Measurements from ENCODE around the gene ASB16.

Gene ASB16

DNA sequence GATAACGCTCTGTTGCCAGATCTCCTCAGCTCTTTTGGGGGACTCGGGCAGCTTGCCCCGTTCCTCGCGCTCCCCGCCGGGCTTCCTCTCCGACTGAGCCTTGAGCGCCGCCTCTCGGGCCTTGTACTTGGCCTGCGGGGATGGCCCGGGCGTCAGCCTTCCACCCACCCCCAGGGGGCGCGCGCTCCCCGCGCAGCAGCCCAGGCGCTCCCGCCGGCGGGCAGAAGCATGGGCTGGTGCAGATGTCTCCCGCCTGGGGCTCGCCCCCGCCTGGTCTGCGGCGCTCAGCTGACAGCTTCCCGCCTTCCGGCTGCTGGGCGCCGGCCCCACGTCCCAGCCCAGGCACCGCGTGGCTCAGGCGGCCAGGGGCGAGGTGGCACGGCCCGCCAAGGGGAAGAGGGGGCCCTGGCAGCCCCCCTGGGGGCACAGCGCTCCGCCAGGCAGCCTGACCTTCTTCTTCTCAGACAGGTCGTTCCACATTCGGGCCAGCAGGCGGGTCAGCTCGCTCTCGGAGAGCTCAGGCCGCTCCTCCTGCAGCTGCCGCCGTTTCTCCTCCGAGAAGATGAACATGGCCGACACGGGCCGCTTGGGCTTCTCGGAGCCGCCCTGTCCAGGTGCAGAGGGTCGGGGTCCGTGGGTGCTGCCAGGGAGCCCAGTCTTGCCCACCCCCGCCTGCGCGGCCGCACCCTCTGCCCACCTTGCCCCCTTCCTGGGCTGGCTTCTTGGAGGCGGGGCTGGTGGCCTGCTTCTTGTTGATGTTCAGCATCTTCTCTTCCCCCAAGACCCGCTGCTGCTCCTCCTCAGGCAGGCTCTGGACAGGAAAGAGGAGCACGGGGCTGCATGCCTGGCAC is 40.1 kb downstream of the ASB16 start:
- no peak for DNase-seq

DNA sequence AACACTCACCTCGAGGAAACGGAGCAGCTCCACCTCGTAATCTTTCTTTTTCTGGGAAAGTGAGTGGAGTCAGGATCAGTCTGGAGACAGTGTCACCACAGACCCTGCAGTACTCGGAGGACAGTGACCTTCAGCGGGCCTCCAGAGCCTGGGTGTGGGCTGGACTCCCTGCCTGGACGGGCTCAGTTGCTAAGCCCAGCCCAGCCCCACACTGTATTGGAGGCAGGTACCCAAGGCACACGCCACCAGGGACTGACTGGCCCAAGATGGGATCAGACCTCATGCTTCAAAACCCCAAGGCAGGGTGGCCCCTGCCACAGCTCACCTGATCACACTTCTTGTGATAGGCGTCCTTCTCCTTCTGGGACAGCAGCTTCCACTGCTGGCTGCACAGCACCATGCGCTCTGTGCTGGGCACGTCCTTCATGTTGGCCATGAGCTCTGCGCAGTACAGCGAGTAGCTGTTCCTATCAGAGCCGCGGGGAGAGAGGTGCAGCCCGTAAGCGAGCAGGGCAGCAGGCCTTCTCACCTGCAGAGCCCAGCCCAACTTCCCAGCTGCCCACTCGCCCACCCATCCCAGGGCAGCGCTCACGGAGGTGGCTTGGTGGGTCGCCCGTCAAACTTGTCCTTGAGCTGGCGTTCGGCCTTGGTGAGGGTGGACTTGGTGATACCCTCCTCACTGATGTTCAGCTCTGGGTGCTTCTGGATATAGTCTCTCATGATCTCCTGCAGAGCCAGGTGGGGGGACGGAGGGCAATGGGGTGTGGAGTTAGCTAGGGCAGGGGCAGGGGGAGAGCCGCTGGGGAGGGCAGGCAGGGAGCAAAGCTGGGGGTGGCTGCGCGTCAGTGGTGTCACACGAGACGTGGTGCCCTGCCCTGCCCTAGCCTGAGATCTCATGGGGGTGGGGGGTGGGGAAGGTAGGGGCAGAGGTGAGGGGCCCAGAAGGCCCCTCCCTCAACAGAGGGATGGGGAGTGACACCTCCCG is 41.1 kb downstream of the ASB16 start:
- no peak for DNase-seq

DNA sequence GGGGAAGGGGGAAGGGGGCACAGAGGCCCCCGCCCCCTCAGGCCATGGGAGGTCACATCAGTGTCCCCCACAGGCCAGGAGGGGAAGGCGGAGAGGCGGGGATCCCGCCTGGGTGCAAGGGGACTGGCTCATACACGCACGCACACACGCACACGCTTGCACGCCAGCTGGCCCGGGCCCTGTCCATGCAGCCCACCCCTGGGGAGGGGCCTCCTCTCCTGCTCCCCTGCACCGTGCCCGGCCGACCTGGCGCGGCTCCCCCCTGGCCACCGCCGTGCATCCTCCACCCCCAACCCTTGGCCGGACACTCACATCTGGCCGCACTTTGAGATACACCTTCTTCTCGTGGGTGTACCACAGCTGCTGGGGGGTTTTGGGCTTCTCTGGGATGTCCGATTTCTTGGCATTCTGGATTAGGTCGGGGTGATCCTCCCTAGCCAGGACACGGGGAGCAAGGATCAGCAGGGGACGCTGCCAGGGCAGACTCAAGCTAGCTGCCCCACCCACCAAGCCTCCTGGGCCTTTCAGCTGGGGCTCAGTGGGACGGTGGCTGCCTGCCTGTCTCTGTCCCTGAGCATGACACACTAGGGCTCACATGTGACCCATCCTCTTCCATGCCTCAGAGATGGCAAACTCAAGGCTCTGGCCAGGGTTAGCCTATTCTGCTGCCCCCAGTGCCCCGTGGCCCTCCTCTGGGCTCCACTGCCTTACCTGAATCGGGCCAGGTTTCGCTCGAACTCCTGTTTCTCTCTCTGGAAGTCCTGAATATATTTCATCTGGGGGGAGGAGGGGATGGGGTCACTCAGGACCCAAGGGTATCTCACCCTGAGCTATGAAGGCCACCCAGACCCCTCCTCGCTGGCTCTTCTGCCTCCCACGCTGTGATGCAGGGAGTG is 42.3 kb downstream of the ASB16 start:
- no peak for DNase-seq

DNA sequence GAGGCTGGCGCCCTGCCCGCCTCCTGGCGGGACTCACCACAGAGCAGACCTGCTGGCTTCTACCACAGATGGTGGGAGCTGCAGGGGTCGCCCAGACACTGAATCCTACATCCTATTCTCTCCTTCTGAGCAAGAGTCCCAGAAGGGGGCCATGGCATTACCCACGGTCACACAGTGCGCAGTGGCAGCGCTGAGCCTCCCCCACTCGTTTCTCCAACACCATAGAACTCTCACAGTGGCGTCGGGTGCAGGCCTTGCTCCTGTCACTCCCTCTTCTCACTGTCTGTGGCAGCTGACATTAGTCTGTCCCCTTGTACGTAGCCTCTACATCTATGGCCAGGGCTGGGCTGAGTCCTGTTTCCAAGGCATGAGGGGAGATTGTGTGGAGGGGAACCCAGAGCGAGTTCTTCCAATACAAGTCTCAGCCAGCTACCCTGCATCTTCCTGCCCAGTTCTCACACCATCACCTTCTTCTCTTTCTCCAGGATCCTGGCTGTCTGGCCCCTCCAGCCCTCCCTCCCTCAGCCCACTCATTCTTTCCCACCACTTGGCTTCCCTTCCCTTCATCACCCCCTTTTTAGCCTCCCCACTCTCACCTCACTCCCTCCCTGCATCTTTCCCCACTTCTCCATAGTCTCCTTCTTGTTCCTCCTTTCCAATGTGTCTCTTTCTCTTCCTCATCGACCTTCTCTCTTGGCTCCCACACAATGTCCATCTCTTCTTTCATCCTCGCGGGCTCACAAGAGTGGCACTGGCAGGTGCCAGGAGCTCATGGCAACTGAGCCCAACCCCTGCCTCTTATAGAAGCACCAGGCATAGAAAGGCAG is 43.1 kb downstream of the ASB16 start:
- no peak for DNase-seq

DNA sequence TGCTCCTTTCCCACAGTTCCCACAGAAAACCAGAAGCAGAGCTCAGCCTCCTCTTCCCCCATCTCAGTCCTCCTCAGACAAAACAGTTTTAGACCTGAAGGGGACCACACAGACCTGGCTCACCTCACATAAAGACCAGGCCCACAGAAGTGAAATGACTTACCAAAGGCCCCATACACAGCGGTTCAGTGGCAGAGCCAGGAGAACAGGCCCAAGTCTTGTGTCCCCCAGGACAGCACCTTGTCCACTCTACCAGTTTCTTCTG is 43.7 kb downstream of the ASB16 start:
- no peak for DNase-seq

DNA sequence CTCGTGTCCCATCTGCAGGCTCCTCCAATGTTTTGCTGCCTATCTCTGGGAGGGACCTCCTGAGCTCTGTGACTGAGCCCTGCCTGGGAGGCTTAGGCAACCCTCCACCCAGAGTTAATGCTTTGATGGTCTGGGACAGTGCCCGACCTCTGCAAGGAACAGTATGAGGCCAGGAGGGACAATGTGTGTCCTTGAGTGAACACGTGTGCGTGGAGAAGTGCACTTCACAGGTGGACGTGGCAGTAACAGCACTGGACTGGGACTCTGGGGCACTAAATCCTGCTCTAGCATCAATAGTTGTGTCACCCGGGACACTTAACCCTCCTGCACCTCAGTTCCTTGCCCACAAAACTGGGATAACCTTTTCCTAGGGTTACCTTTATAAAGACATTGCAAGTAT is 44.4 kb downstream of the ASB16 start:
- no peak for DNase-seq

DNA sequence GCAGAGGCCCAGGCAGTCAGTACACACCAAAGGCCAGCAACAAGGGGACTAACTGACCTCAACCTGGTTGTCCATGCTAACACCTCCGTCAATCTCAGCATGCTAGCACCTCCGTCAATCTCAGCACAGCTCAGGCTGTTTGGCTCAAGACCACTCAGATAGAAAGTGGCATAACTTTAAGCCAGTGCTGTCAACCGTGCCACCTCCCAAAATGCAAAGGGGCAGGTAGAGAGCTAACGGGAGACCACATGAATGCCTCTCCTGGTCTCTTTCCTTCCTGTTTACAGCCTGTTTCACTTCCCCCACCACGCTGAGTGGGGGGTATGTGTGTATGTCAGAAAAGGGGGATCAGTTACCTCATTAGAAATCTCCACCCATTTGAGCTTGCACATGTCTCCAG is 45.7 kb downstream of the ASB16 start:
- DNase-seq, result no peak

DNA sequence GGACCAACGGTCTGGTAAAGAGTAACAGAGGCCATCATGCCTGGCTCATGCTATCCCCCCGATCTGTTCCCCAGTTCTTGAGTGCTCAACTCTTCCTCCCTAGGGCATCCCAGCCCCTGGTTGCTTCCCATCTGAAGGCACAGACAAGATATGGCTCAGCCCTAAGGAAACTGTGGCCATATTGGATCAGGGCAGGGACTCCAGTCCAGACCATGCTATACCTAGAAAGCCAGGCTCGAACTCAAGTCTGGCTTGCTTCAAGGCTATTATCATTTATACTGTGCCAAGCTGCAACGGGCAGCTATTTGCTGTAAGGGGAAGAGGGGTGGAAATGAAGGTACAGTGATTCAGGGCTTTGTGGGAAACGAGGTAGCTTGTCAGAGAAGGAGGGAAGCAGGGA is 46.2 kb downstream of the ASB16 start:
- no peak for DNase-seq

DNA sequence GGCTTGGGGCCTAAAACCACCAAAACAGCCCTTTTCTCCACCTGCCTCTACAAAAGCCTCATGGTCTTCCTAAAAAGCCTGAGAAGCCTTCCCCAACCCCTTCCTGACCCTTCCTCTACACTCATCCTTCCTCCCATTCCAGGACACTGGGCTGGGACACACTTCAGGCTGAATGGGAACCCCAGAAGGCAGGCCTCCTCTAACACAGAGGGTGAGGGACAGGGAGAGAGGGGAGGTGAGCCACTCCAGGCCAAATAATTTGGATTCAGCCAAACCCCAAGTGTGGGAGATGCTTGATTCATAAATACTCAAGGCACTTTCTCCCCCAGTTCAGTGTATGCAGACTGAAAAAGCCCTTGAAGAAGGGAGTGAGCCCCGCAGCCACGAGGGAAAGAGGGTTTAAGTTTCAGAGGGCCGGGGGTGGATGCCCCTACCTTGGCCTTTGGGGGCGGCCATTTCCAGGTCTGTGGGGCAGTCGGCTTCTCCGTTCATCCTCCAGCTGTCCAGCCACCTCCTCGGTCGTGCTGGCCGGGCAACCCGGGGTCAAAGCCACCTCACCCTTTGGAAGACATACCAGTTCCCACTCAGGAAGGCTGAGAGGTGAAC is 47.3 kb downstream of the ASB16 start:
- no peak for DNase-seq

DNA sequence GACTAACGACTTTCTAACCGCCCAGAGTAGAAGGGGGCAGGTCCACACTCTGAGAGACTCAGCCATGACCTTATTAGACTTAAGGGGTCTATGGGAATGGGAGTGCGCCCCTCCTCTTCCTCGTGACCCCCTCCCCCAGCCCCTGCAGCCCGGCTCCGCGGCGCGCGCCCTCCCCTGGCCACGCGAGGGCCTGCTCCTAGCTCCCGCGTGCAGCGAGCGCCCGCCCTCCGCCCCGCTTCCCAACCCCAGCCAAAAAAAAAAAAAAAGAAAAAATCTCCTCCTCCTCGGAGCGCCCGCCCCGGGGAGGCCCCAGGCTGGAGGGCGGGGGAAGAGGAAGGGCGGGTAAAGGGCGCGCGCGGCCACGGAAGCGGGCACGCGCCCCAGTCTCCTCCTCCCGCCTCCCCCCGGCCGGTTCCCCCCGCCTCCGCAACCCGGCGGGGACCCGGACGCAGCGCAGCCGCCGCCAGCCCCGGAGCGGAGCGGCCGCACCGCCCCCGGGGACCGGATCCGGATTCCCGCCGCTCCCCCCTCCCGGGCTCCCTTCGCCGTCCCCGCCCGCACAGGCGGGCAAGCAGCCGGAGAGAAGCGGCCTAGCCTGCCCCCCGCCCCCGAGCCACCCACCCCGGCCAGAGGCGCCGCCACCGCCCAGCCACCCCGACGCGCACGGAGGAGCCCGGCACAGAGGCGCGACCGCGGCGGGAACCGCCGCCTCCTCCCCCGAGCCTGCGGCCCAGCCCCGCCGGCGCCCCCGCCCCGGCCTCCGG is 48.0 kb downstream of the ASB16 start:
- DNase-seq, result peak; percentile 96

DNA sequence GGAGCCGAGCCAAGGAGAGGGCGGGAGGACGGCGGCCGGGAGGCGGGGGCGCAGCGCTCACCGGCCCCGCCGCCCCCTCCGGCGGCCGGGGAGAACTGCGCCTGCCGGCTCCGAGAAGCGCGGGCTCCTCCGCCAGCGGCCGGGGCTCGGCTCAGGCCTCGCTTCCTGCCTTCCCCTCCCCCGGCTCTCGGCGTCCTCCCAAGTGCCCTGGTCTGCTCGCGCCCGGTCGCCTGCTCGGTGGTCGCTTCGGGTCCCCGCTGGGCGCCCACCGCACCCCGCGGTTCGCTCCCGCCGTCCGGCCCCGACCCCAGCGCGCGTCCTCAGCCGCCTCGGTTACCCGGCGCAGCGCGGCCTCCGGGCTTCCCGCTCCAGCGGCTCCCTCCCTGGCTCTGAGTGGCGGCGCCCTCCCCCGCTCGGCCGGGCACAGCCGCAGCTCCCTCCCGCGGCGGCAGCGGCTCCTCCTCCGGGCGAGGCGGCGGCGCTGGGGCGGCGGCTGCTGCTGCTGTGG is 48.7 kb downstream of the ASB16 start:
- DNase-seq, result peak; percentile 73

DNA sequence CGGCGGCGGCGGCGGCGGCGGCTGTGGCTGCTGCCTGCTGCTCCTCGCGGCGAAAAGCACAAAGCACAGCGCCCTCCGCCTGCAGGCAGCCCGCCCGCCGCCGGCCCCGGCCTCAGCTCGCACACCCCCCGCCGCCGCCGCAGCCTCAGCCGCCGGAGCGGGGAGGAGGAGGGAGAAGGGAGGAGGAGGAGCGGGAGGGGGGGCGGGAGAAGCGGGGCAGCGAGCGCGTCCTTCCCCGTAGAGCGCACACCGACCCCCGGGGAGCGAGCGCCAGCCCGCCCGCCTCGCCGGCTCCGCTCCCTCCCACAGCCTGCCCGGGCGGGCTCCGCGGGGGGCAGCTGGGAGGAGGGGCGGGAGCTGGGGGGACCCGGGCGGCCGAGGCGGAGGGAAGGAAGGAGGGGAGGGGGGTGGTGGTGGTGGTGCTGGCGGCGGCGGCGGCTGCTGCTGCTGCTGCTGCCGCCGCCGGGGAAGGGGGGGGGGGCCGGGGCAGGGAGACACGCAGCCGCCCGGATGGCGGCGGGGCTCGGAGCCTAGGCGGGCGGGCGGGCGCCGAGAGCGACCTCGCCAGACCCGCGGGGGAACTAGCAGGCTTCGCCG is 49.2 kb downstream of the ASB16 start, which contains the start of gene UBTF:
Gene UBTF, minus strand, starts transcription at position 60 of the 597 bp plus-strand sequence. CDS start 1,446 bp downstream, outside the sequence.
- DNase-seq, result peak; percentile 78

DNA sequence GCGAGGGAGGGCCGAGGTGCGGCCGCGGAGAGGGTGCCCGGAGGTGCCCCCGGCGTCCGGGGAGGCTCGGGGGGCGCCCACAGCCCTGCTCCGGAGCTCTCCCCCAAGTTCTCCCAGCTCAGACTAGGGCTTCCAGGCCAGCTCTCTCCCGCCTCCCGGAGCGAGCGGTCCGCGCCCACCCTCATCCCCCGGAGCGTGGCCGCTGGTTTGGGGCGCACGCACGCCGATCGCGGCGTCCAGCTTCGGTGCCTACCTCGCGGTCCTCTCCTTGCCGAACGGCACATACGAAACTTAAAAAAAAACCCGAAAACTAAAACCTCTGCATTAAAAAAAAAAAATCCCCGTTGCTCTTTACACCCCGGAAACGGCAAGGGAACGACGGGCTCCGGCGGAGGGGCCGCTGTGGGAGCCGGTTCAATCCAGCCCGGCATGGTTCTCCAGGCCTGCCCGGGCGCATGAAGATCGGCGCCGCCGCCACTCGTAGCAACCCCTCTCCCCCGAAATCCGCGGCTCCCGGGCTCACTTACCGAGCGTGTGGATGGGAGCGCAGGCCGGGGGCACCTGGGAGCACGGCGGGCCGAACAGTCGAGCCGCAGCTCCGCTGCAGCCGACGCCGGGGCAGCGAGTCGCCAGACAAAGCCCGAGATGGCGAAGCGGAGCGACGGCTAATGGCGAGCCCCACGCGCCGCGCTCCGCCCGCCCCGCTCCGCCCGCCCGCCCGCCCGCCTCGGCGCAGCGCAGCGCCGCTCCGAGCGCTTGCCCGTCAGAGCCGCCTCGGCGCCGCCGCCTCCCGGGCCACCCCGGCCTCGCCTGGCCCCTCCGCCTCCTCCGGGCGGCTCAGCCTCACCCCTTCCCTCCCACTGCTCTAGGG is 49.9 kb downstream of the ASB16 start:
- no peak for DNase-seq

DNA sequence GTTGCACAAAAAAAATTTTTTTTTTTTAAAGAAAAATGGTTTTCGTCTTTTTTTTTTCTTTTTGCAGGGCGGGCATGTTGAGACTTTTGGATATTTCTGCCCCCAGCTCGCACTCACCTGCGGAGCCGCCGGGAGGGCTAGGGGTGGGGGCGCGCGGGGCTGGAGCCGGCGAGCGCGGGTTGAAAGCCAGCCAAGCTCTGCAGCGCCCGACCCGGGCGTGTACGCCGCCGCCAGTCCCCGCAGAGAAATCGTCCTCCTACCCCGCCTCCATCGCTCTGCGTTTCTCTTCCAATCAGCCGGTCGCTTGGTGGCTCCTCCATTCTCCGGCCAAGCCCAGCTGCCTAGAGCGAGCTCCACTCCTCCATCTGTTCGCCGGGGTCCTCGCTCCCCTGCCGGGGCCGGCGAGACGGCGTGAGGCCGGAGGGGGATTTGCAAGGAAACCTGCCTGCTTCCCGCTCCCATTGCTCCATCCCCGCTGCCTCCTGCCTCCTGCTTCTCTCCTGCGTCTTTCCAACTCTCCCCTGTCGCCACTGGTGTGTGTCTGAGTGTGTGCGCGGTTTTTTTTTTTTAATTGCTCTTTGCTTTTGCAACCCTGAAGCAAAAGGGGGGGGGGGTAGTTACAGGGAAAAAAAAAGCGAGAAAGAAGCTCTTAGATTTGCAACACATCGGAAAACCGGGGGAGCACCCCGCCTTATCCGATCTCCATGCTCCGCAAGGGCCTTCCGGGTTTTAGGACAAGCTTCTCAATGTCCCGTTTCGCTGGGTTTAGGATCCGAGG is 50.8 kb downstream of the ASB16 start:
- peak; percentile 80 for DNase-seq

DNA sequence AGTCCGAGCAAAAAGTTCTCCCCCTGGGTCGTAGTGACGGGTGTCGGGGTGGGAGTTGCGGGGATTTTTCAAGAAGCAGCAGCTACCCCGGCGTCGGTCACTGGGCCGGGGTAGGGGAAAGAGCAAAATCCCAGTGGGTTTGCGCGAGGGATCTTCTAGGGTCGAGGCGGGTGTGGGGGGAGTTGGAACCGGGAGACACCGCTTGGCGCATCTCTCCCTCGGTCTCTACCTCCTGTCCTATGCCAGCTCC is 51.3 kb downstream of the ASB16 start:
- DNase-seq, result no peak

DNA sequence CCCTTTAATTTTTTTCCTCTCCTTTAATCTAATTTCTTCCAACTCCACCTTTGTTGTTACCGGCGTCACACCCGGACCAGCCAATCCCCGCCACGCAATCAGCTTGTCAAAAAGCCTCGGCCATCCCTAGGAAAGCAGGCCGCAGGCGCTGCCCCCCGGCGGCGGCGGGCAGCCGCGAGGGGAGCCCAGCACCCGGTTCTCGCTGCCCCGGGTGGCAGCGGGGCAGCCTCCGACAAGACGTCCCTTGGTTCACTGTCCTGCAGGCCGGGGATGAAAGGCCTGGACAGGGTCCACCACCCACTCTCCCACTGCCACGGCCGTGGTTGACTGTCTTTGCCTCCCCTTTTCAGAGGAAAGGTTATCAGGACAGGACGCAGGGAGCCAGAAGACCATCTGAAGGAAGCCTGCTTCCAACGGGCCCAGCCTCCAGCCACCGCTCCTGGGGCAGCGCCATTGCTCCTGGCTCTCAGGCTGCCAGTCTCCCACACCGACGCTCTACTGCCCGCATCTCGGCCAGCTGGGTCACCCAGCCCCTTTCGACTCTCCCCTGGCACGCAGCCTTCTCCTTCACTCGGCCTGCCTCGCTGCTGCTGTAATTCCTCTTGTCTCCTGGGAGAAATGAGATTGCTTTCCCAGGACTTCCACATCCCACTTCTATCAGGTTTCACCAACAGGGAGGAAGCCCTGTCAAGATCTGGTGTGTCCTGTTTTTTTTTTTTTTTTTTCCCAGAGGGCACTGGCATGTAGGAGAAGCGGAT is 51.8 kb downstream of the ASB16 start:
- DNase-seq, result peak; percentile 80

DNA sequence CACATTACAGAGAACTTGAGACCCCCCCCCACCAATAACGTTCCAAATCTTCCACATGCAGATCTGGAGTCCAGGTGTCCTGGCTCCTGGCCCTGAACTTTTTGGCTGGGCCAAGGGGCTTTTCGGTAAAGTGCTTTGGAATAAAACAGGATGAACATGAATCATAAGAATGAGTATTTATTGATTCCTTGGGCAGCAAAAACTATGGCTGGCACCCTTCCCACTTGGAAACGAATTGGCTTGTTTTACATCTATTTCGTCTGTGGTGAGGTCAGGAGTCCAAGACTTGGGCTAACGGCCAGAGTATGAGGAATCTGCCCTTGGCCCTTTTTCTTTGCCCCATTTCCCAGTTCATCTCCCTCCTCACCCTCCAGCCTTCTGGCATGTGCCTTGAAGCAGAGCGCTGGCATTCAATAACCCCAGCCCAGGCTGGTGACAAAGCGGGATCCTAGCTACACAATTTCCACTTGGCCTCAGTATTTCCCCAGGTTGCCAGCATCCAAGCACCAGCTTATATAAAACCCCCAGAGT is 53.1 kb downstream of the ASB16 start:
- DNase-seq, result no peak

Data from NCI-H774 (cell line).